Ovary (tissue), 9 donors: Measurements from ENCODE around the gene EYA2. TPM values are rescaled to one million over a fixed set of nuclear protein-coding genes. Genes with fewer than 3 reads are reported as not detected.

ENCODE experiments used
- DNase-seq, 5 donors: peaks; one replicate each; pipeline ENCODE4 v3.0.0-alpha.2; 2019 to 2020
- H3K27ac ChIP-seq, 2 donors: fragments of 200-600 bp; one replicate each; pipeline versions ENCODE4 v1.5.1 to v1.8.0; 2019 to 2022
- H3K27me3 ChIP-seq: fragments of 200-600 bp; one replicate; pipeline ENCODE4 v1.8.0; 2022
- H3K36me3 ChIP-seq: fragments of 200-600 bp; sonication (generic); one replicate; pipeline ENCODE4 v1.5.1; 2019
- H3K4me1 ChIP-seq: one replicate; pipeline ENCODE4 v1.8.1; 2013; ENCODE audit warnings: mild to moderate bottlenecking, moderate library complexity; ENCODE audit not compliant: insufficient read depth
- H3K4me3 ChIP-seq: fragments of 200-600 bp; sonication (generic); one replicate; pipeline ENCODE4 v1.5.1; 2017
- H3K9me3 ChIP-seq, 2 donors: fragments of 200-600 bp in 1 of 2; sonication (generic) in 1 of 2; one replicate each; pipeline versions ENCODE4 v1.5.1 to v1.8.1; 2013 to 2019; ENCODE audit warnings: mild to moderate bottlenecking in 1 of 2, moderate library complexity in 1 of 2
- CTCF ChIP-seq, 3 donors: fragments of 450-650 bp in 2 of 3; fragments of 200-600 bp in 1 of 3; IDR thresholded peaks; one replicate each; pipeline versions ENCODE4 v1.5.1 to v1.8.0; 2016 to 2022; ENCODE audit warnings: antibody characterized with exemption in 3 of 3, mild to moderate bottlenecking in 1 of 3
- EP300 ChIP-seq: sonication (generic); formaldehyde crosslinking; IDR thresholded peaks from one replicate; pipeline ENCODE4 v1.6.1; 2017; ENCODE audit warnings: antibody characterized with exemption
- POLR2A ChIP-seq: fragments of 450-650 bp; IDR thresholded peaks from one replicate; pipeline ENCODE4 v1.6.1; 2017; ENCODE audit warnings: antibody characterized with exemption, mild to moderate bottlenecking, moderate library complexity
- WGBS, 3 donors: extraction: QIAGEN DNeasy Blood & Tissue Kit in 1 of 3; methylation state at CpG; one replicate each; pipeline versions ENCODE4 v1.1.5 to v1.1.7; 2013 to 2017; 5-methylcytosine and 5-hydroxymethylcytosine counted together
- intact Hi-C, 4 donors: fragments of 100-400 bp; cut with DNase I; formaldehyde crosslinking; loops; one replicate each; pipeline versions ENCODE4 v1.11.0 to v1.15.1; 2022 to 2023
- polyA plus RNA-seq, 2 donors: library from polyadenylated mRNA; stranded (reverse); fragments of 200-250 nt in 1 of 2; fragments of 350-450 nt in 1 of 2; fragmentation: Illumina TruSeq in 1 of 2; extraction: RNeasy Lipid Tissue Mini Kit (QIAGEN cat#74804) in 1 of 2; gene quantifications; one replicate each; pipeline ENCODE4 v1.2.3, GENCODE V29; 2013 to 2014
- total RNA-seq, 7 donors: library from RNA; depleted of rRNA in 2 of 7; stranded (reverse); fragments of >200 nt in 2 of 7; fragmentation: NEBNext Ultra II Directional in 3 of 7; extraction: Animal tissue kit (Norgen Biotek cat#: 25700) in 3 of 7; gene quantifications; one replicate each; pipeline versions ENCODE4 v1.1.0 to v1.2.4, GENCODE V29; 2016 to 2023
- donor health status: DM: no; HTN: no; CAD: no; lungs with moderate emphysema.
- donor health status: DM: no; HTN: no; CAD: no.
- donor health status: Bipolar disorder and iron deficiency.
- donor health status: DM: yes; HTN: yes; CAD: no.
- donor health status: DM: no; HTN: no; CAD: no.
- donor health status: DM: yes; HTN: yes; CAD: no.

EYA2 gene
- total and polyA plus RNA-seq, 9 donors = 0.18 to 7.6 (median 1.7) TPM

GRCh38 chr20:46963758-46964617 is 69.3 kb downstream of the EYA2 start:
- H3K9me3 ChIP-seq = no peaks in the 10 kb centered on the region
- H3K27me3 ChIP-seq = no peaks in the 10 kb centered on the region
- H3K27ac ChIP-seq = no peak overlapping the region
- TF ChIP-seq EP300 (no peak), CTCF (IDR thresholded peaks at IDR 0.05) (no peak), POLR2A (no peak)
- H3K36me3 ChIP-seq = no peaks in the 10 kb centered on the region
- intact Hi-C loops = no loop called here
- H3K4me3 ChIP-seq = no peak overlapping the region
- no peak for DNase-seq
- no peaks in the 10 kb centered on the region for H3K4me1 ChIP-seq
- 61 to 66% (median 62%) methylated on average over 13 of the region's 13 CpGs for WGBS, 3 donors

GRCh38 chr20:46964618-46965455 is 70.2 kb downstream of the EYA2 start:
- 83 to 89% (median 86%) methylated on average over 17 of the region's 17 CpGs for WGBS, 3 donors
- Histone ChIP-seq H3K4me3 (no peak overlapping the region), H3K27me3 (no peaks in the 10 kb centered on the region), H3K36me3 (no peaks in the 10 kb centered on the region), H3K9me3 (no peaks in the 10 kb centered on the region), H3K4me1 (no peaks in the 10 kb centered on the region), H3K27ac (no peak overlapping the region)
- TF ChIP-seq EP300 (no peak), CTCF (IDR thresholded peaks at IDR 0.05) (no peak), POLR2A (no peak)
- intact Hi-C loops = no loop called here
- no peak for DNase-seq

DNA sequence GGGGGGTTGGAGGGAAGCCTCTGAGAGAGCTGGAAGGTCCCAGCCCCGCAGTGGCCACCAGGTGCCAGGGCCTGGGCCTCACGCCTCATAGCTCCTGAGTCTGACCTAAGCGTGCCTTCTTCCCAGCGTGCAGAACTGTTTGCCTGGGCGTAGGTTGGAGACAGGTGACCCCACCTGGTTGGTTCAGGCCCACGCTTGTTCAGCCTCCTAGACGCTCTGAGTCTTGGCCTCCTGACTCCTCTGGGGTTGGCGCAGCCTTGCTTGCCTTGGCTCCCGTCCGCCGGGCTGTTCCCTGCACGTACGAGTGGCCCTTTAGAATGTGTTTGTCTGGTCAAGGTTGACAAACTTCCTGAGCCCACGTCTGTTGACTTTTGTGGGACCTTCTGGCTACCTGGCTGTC is 70.8 kb downstream of the EYA2 start:
- 78 to 88% (median 80%) methylated on average over 6 to 14 of the region's 14 CpGs for WGBS, 3 donors
- no peak for DNase-seq
- no peaks in the 10 kb centered on the region for H3K9me3 ChIP-seq
- no peaks in the 10 kb centered on the region for H3K4me1 ChIP-seq
- no peak overlapping the region for H3K4me3 ChIP-seq
- no peak overlapping the region for H3K27ac ChIP-seq
- intact Hi-C loops = no loop called here
- no peaks in the 10 kb centered on the region for H3K36me3 ChIP-seq
- TF ChIP-seq EP300 (no peak), CTCF (IDR thresholded peaks at IDR 0.05) (no peak), POLR2A (no peak)
- H3K27me3 ChIP-seq = no peaks in the 10 kb centered on the region

DNA sequence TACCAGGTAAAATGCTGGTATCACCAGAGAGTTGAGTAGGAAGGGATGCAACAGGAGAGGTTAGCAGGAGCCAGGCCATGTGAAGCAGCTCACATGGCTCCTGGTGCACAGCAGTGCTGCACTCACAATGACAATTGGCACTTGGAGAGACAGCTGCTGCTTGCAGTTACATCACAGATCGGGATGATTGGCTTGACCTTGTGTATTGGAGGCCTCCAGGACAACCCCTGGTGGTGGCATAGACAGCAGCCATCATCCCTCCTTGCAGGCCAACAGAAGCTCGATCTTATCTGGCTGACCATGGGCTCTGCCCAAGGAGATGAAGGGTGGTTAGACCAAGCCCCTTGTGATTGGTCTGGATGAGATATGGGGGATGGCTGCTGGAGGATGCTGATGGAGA is 73.0 kb downstream of the EYA2 start:
- intact Hi-C loops = no loop called here
- Histone ChIP-seq H3K4me1 (no peaks in the 10 kb centered on the region), H3K27ac (no peak overlapping the region), H3K9me3 (no peaks in the 10 kb centered on the region), H3K36me3 (no peaks in the 10 kb centered on the region), H3K4me3 (no peak overlapping the region), H3K27me3 (no peaks in the 10 kb centered on the region)
- DNase-seq = no peak
- TF ChIP-seq EP300 = no peak
- no peak for TF ChIP-seq CTCF (IDR thresholded peaks at IDR 0.05)
- no peak for TF ChIP-seq POLR2A
- WGBS, 3 donors = 71 to 75% (median 73%) methylated on average over 2 of the region's 2 CpGs
